Measurements from ENCODE around the gene CHST1.

Gene CHST1

GRCh38 chr11:45643598-45644260, 21.7 kb downstream of the CHST1 start:
- DNase-seq: no peak

DNA sequence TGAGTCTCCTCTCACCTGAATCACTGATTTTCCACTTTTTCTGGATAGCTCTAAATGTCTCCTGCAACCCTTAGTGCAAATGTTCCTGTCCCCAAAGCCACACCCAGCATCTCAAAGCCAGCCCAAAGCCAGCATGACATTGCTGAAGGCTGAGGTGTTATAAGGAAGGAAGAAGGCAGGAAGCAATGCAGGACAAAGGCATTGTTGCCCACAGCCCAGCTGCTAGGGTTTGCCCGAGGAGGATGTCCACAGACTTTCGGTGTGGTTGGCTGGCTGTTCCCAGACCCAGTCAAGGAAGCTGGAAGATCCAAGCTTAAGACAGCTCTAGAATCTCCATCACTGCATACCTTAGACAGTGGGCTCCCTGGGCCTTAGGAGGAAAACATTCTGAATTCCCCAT, 23.5 kb downstream of the CHST1 start:
- no peak for DNase-seq

- DNase-seq: no peak
Observed at GRCh38 chr11:45638051-45638450, 27.4 kb downstream of the CHST1 start.

DNA sequence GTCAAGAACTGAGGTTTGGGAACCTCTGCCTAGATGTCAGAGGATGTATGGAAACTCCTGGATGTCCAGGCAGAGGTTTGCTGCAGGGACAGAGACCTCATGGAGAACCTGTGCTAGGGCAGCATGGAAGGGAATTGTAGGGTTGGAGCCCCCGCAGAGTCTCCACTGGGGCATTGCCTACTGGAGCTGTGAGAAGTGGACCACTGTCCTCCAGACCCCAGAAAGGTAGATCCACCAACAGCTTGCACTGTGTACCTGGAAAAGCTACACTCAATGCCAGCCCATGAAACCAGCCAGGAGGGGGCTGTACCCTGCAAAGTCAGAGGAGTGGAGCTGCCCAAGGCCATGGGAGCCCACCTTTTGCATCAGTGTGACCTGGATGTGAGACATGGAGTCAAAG, 29.5 kb downstream of the CHST1 start:
- no peak for DNase-seq

DNA sequence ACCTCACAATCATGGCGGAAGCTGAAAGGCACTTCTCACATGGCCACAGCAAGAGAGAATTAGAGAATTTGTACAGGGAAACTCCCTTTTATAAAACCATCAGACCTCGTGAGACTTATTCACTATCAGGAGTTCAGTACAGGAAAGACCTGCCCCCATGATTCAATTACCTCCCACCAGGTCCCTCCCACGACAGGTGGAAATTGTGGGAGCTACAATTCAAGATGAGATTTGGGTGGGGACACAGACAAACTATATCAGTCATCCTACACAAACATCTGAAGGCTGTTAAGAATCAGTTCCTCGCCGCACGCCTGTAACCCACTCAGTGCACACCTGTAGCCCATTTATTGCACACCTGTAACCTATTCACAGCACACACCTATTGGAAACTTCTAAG, 39.8 kb downstream of the CHST1 start:
- DNase-seq: no peak

DNA sequence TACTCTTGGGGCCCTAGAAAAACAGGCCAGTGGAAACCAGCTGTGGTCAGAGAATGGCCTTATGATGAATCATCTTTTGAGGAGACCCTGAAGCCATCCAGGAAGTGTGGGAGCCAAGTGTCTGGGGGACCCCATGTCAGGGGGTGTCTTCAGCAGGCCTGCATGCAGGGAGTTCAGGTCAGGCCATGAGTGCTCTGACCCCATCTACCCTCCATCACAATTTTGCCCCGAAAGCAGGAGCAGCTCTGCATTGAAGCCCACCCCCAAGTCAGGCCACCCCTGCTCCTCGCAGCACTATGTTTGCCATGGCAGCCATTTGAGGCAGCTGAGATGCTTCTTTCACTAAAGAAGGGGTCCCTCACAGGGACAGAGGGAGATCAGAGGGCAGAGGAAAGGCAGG, 41.3 kb downstream of the CHST1 start:
- no peak for DNase-seq

GRCh38 chr11:45622861-45623260, 42.6 kb downstream of the CHST1 start:
- DNase-seq: no peak

GRCh38 chr11:45622283-45622682, 43.1 kb downstream of the CHST1 start:
- no peak for DNase-seq

DNA sequence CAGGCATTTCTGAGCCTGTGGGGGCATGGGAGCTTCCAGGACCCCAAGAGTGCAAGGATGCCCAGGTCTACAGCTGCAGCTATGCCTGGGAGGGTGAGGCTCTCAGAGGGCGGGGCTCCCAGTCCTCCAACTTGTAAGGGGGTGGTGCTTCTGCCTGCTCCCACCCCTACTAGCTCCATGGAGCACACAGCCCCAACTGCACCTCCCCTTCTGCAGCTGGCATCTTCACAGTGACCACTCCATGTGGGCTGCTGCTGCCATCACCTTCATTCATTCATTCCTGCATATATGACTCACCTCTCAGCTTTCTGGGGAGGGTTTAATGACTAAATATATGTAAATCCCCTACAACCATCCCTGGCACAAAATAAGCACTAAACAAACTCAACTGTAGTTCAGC, 43.8 kb downstream of the CHST1 start:
- DNase-seq: no peak

DNA sequence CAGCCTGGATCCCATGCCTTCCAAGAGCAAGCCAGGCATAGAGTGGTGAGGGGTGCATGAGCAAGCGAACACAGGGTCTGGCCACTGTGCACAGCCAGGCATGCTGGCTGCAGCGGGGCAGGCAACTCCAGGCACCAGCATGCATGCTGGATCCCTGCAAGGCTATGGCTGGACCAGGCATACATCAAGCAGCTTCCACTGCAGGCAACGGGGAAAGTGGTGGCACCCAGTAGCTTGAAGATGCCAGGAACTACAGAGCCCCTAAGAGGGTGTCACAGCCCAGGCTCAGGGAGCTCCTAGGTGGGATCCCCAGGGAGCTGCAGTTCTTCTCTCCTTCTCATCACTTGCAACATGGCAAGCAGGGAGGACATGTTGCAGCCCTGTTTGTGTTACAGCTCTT, 45.2 kb downstream of the CHST1 start:
- no peak for DNase-seq

DNA sequence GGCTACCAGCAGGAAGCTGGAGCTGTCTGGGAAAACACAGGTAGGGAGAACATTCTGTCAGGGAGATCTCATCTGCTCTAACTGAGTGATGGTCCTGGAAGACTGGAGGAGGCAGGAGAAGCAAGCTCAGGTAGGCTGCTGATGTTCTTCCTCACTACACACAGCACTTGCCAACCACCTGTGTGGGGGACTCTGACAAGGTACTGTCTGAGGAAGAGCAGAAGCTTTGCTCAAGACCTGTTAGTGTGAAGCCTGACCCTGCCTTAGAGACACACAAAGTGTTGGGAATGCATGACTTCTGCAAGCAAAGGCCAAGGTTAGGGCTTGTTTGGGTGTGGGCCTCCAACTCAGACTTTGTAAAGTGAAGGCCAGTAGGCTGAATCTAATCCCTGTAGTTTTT, 46.5 kb downstream of the CHST1 start:
- no peak for DNase-seq

- DNase-seq: no peak
Observed at GRCh38 chr11:45617871-45618601, 47.4 kb downstream of the CHST1 start.

DNA sequence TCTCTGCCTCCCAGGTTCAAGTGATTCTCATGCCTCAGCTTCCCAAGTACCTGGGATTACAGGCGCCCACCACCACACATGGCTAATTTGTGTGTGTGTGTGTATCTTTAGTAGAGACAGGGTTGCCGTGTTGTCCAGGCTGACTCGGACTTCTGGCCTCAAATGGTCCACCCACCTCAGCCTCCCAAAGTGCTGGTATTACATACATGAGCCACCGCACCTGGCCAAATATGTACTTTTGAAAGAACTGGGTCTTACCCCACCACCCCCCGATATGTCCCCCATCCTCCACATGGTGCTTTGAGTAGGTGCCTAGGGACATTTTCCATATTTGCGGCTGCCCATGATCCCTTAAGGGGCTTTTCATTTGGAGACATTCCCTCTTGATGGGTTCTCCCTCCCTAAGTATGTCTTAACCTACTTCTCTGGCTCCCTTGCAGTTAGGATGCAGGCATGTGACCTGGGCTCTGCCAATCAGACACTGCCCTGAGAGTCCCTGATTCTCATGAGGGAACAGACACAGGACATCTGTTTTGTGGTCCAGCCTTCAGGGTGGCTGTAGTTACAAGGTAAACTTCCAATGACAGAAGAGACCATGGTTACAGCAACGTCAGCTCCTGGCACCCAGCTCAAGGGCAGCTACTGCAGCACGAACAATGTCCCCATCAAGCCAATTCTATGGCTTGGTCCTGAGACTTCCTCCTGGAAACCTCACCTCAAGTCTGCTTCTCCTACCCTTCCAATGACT, 48.4 kb downstream of the CHST1 start:
- DNase-seq: no peak

DNA sequence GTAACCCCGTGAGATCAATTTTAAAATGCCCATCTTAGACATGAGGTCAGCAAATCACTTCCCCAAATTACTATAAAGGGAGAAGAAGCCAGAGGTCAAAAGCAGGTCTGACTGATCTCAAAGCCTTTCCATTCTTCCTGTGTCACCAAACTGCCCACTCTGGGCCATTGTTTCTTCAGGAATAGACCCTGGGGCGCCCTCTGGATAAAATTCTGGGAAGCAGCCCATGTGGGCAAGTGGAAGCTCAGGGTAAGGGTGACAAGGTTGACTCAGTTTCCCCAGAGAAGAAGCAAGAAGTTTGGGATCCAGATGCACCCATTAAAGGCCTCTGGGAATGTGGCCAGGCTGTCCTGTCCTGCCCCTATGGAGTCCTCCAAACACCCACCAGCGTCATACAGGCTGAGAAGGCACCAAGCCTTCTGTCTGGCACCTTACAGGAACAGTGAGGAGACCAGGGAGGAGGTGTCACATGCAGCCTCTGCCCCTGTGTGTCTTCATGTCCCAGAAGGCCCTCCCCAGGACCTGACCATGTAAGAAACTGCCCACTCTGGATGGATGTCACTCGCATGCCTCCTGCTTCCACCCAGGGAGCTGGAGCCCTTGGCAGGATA, 50.1 kb downstream of the CHST1 start:
- DNase-seq: no peak

DNA sequence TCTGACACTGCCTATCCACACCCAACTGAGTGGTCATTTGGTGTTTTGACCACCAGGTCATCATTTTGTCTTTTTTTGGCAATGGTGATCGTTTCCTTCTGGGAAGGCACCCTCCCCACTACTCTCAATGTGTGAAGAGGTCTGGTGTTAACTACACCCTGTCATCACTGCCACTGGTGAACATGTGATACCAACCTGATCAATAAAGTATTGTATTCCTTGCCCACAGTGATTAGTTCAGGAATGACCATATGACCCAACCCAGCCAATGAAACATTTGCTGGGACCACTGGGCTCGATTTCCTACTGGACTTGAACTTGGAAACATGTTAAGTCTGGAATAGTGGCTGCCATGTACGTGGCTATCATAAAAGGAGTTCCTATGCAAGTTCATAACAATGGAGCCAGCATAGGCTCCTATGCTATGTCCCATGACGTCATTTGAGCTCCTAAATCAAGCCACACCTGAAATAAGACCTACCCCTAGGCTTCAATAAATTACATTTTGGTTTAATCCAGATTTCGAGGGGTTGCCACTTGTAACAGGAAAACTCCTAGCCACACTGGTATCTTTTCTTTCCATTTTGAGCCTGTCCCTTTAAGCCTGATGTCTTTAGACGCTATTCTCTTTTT, 51.1 kb downstream of the CHST1 start:
- no peak for DNase-seq

DNA sequence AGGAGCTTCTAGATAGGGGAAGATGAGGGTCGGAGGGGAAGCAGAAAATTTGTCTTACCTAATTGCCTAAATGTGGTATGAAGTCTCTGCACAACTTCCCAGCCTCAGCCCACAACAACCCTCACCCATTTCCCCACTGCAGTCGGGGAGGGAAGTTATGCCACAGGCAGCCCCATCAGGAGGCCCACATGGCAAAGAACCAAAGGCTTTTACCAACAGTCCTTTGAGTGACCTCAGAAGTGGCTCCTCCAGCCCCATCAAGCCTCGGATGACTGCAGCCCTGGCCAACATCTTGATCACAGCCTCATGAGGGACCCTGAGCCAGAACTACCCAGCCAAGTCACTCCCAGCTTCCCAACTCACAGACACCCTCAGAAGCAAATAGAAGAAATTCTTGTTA, 54.8 kb downstream of the CHST1 start:
- no peak for DNase-seq

GRCh38 chr11:45609902-45610301, 55.5 kb downstream of the CHST1 start:
- no peak for DNase-seq

DNA sequence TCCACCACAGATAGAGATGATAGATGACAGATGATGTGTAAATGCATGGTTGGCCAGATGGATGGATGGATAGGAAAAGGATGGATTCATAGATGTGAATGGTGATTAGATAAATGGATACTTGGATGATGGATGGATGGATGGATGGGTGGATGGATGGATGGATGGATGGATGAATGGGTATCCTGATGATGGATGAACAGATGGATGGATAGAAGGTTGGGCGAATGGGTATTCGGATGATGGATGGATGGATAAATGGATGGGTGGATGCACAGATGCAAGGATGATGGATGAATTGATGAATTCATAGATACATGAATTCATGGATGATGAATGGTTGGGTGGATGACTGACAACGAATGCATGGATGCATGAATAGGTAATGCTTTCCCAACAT, 56.1 kb downstream of the CHST1 start:
- no peak for DNase-seq

DNA sequence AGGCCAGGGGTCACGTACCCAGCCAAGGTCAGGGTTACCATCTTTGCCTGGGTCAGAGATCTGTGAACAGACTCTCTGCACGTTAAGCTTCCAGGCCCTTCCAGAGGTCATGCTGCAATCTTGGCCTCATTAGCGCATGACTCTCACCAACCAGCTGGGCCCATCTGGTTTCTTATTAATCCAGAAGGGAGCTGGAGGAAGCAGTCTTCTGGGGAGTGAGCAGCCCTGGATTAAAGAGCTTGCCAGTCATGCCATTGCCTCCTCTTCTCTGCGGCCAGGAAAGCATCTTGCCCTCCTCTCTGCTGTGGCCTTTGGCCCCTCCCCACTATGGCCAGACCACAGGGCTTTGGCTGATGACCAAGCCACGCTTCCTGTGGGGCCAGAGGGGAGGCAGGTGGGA, 57.4 kb downstream of the CHST1 start:
- DNase-seq: no peak

DNA sequence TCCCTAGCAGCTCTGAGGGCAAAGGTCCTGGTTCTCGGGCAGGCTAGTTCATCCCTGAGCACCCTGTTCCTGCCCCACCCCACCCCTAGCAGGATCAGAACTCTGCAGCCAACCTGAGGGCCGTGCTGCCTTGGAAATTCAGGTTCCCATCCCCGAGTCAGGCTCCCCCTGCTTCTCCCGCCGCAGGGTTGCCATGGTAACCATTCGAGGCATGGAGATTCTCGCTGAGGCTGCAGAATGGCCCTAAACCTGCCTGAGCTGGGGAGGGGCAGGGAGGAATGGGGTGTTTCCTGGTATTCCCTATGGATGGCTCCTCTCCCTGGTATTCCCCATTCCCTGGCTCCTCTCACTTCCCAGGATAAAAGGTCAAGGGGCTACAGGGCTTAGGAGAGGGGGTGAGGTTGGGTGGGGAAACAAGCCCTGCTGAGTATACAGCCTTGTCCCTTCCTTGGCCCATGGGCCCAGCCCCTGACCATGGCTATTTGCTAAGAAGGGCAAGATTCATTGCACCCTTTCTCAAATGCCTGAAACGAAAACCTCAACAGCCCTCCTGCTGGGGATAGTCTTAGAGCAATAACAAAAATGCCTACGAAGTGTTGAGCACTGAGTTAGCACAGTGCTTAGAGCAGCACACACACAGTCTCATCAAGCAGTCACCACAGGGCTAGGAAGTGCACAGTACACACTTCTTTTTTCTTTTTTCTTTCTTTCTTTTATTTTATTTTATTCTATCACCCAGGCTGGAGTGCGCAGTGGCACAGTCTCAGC, 58.7 kb downstream of the CHST1 start:
- DNase-seq: no peak

DNA sequence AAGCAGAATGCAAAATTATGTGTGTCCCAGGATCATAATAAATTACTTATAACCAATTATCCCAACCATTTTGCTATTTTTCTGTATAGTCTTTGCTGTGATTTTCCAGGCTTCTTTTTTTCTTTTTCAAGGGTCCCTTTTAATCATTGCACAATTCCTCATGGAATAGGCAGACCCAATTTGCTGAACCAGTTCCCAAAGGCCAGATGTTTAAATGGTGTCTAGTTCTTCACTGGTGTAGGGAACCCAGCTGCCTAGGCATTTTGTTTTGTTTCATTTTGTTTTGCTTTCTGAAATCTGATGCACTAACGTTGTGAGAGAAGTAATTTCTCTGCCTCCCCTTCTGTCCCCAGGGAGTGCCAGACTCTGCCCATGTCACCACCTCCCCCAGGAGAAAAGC, 60.4 kb downstream of the CHST1 start:
- DNase-seq: no peak

- DNase-seq: no peak
Observed at GRCh38 chr11:45603946-45604682, 61.3 kb downstream of the CHST1 start.

All from amniotic stem cell (primary cell).